GM12873 (cell line): ENCODE measurements around the gene SRCIN1.

ENCODE experiments used
- TF ChIP-seq, protein P1 (sequence below): IDR thresholded peaks from 2 replicates; pipeline ENCODE4 v1.5.1; 2012; ENCODE audit warnings: low read depth, mild to moderate bottlenecking, moderate library complexity, low read length, control low read depth; ENCODE audit not compliant: insufficient read depth; ENCODE audit errors: missing control alignments

The SRCIN1 gene

DNA sequence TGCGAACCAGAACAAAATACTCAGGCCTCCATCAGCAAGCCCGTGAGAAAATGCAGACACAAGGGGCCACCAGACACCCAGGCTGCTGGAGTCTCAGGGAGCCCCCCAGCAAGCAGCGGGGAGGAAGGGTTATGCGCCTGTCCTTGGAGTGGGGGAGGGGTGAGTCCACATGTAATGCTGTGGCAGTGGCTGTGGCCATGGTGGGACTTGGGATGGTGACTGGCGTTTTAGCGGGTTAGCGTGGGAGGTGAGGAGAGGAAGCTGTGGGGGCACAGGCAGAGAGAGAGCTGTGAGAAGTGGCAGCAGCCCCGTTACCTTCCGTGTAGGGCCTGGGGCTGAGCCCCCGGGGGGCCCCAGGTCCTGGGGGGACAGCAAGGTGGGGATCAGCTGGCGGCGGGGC is 58.3 kb downstream of the SRCIN1 start:
- TF ChIP-seq, protein P1, sequence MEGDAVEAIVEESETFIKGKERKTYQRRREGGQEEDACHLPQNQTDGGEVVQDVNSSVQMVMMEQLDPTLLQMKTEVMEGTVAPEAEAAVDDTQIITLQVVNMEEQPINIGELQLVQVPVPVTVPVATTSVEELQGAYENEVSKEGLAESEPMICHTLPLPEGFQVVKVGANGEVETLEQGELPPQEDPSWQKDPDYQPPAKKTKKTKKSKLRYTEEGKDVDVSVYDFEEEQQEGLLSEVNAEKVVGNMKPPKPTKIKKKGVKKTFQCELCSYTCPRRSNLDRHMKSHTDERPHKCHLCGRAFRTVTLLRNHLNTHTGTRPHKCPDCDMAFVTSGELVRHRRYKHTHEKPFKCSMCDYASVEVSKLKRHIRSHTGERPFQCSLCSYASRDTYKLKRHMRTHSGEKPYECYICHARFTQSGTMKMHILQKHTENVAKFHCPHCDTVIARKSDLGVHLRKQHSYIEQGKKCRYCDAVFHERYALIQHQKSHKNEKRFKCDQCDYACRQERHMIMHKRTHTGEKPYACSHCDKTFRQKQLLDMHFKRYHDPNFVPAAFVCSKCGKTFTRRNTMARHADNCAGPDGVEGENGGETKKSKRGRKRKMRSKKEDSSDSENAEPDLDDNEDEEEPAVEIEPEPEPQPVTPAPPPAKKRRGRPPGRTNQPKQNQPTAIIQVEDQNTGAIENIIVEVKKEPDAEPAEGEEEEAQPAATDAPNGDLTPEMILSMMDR: no peak

DNA sequence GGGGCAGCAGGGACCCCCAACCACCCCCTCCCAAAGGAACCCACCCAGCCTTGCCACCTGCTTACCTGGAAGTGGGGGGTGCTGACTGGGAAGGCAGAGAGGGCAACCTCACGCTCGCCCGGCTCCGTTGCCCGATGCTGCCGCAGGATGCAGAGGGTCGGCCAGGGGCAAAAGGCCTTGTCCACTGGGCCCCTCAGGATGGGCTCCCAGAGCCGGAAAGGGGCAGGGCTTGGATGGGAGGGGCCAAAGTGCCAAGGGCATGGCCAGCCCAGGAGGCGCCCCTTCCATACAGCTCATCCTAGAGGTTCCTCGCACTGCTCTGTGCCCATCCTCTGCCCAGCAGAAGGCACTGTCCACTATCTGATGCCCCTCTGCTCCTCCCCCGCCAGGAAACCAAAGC is 59.4 kb downstream of the SRCIN1 start:
- TF ChIP-seq, protein P1: no peak

DNA sequence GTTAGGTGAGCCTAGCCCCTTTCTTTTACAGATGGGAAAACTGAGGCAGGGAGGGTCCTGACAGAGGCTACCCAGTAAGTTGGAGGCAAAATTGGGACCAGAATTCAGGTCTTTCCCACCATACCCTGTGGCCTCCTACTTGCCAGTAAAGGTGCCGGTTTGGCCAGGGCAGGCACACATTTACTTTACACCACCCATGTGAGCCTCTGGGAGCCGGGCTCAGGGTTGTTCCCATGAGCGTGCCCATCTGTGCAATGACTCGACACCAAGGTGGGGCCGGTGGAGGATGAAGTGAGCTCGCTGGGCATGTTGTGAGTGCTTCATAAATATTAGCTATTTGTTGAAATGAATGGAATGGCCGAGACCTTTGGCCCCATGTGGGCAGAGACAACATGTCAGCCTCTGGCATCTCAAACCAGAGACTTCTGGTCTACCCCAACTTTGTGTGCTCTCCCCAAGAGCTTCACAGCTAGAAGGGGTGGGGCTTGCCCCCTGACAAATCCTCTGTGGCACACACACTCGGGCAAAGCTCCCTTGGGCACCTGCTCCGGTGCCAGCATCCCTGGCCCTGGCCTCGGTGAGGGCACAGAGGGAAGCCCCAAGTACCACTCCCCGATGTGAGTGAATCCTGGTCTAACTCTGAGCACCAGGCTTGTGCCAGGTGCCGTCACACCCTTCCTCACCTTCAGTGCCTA is 60.1 kb downstream of the SRCIN1 start:
- TF ChIP-seq, protein P1: no peak

DNA sequence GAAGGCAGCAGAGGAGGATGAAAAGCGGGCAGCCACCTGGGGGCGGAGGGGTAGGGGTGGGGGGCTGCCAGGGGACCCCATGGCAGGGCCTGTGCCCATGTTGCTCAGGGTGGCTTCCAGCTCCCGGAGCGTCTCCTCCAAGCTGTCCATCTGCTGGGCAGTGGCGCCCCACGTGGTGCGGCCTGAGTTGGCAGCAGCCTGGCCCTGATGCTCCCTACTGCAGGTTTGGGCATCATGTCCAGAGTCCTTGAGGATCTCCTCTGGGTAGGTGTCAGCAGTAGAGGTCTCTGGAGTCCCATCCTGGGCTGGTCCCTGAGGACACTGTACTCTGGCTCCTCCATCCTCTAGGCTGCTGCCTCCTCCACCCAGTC is 60.9 kb downstream of the SRCIN1 start:
- TF ChIP-seq, protein P1: no peak

DNA sequence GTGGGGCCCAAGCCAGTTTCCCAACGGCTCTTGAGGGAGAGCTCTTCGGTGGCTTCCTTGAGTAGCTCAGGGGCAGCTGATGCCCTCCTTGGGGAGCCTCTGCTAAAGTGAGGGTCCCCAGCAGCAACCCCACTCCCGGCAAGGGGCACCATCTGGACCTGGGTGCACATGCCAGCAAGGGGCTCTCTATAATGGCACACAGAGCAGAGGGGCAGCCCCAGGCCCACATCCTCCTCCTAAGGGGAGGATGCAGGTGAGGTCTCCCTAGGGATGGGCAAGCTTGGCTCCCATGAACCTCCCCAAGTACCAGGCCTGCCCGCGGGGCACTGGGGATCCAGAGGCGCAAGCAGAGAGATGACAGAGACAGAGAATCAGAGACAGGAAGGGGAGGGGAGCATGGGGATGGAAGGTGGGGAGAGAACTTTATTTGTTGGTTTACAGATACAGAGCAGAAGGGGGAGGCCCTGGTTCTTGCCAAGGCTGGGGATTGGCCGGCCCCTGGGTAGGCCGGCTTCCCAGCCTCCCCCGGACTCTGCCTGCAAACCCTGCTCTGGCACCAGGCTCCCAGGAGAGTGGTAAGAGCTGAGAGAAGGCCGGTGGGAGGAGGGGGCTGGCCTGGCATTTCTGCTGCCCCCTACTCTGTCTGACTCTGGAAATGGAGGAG is 61.4 kb downstream of the SRCIN1 start:
- TF ChIP-seq, protein P1: no peak

DNA sequence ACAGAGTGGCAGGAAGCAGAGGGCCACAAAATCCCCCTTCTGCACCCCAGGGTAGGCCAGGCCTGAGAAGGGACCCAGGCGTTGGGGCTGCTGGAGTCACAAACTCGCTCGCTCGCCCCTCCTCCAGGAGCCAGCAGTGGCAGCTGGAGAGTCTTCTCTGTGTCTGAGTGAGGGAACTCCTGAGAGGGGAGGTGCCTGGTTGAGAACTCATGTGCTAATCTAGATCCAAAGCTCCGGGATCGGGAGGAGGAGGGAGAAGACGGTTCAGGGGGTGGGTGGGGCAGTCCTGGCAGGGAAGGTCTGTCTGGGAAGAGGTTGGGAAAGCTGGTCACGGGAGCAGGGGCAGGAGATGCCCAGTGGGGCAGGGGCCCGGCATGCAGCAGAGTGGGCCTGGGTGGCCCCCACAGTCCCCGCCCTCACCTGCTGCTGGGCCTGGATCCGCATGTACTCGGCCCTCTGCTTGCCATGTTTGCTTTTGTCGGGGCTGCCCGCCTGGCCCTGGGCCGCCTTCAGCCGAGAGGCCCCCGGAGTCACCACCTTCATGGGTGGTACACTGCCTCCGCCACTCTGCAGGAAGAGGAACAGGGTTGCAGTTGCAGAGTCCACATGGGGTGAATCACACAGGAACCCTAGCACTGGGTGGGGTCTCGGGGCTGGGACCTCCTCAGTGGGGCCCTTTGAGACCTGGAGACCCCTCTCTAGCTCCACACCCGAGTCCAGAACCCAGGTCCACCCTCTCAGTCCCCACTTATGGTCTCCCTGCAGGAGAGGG is 62.2 kb downstream of the SRCIN1 start:
- TF ChIP-seq, protein P1: no peak

DNA sequence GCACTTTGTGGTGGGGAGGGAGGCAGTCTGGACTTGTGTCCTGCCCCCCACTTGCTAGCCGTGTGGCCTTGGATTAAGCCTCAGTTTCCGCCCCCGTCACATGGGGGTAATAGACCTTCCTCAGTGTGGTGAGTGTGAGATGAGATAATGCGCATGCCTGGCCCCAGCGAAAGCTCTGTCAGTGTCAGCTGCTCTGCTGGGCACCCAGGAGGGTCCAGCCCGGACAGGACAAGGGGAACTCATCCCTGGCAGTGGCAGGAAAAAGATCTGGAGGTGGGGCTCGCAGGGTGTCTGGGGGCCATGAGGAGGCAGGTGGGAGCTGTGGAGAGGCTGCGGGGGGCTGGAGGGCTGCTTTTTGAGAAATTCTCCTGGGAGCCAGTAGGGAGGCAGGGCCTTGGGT is 63.5 kb downstream of the SRCIN1 start:
- TF ChIP-seq, protein P1: no peak
